ENCODE results near the gene C1QTNF9. TPM values are rescaled to one million over a fixed set of nuclear protein-coding genes. Genes with fewer than 3 reads are reported as not detected.
"Not testable (repeated sequence)": the region's sequence is repeated elsewhere in the genome, so short reads cannot be mapped to it uniquely, and the experiment has no call there.

The C1QTNF9 gene
- total RNA-seq, 1 donor = not detected

- TF ChIP-seq, protein P1, sequence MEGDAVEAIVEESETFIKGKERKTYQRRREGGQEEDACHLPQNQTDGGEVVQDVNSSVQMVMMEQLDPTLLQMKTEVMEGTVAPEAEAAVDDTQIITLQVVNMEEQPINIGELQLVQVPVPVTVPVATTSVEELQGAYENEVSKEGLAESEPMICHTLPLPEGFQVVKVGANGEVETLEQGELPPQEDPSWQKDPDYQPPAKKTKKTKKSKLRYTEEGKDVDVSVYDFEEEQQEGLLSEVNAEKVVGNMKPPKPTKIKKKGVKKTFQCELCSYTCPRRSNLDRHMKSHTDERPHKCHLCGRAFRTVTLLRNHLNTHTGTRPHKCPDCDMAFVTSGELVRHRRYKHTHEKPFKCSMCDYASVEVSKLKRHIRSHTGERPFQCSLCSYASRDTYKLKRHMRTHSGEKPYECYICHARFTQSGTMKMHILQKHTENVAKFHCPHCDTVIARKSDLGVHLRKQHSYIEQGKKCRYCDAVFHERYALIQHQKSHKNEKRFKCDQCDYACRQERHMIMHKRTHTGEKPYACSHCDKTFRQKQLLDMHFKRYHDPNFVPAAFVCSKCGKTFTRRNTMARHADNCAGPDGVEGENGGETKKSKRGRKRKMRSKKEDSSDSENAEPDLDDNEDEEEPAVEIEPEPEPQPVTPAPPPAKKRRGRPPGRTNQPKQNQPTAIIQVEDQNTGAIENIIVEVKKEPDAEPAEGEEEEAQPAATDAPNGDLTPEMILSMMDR (IDR thresholded peaks at IDR 0.05; ENCODE audit: insufficient read depth, low read depth, low read length) = peak; percentile 38
- no peak overlapping the region for H3K4me3 ChIP-seq (ENCODE audit: low read depth, low read length)
- DNase-seq (ENCODE audit: low read depth) = no peak
Measured at GRCh38 chr13:24313439-24313838, 4.1 kb downstream of the C1QTNF9 start.

- not testable (repeated sequence) for DNase-seq (ENCODE audit: low read depth); H3K4me3 ChIP-seq (ENCODE audit: low read depth, low read length)
Measured at GRCh38 chr13:24317835-24318234, 8.5 kb downstream of the C1QTNF9 start.

DNA sequence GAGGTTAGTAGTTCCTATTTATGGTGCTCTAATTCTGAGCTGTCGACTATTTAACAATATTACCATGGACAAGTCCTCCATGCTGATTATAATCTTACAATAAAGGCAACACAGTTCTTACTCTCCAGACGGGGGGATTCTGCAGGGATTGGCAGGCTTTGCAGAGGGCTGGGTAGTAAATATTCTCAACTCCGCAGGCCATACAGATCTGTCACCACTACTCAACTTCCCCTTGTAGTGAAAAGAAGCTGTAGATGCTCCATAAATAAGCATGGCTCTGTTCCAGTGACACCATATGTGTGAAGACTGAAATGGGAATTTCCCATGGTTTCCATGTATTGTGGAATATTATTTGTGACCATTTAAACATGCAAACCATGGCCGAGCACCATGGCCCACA is 9.5 kb downstream of the C1QTNF9 start:
- DNase-seq (ENCODE audit: low read depth); H3K4me3 ChIP-seq (ENCODE audit: low read depth, low read length): not testable (repeated sequence)

GRCh38 chr13:24319641-24320040 is 10.3 kb downstream of the C1QTNF9 start:
- H3K4me3 ChIP-seq (ENCODE audit: low read depth, low read length) = not testable (repeated sequence)

GRCh38 chr13:24321416-24321815 is 12.0 kb downstream of the C1QTNF9 start:
- DNase-seq (ENCODE audit: low read depth); H3K4me3 ChIP-seq (ENCODE audit: low read depth, low read length): not testable (repeated sequence)

More at GRCh38 chr13:24319641-24320040, 10.3 kb downstream of the C1QTNF9 start:
- DNase-seq (ENCODE audit: low read depth) = not testable (repeated sequence)

DNA sequence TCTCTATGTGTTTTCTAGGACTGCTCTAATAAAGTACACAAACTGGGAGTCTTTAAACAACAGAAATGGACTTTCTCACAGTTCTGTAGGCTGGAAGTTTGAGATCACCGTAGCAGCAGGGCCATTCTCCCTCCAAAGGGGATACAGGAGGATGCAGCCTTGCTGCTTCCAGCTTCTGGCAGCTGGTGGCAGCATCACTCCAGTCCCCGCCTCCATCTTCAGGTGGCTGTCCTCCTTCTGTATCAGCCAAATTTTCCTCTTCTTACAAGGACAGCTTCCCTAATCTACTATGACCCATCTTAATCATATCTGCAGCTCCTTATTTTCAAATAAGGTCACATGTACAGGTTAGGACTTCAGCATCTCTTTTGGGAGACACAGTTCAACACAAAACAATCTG is 13.1 kb downstream of the C1QTNF9 start:
- not testable (repeated sequence) for DNase-seq (ENCODE audit: low read depth); H3K4me3 ChIP-seq (ENCODE audit: low read depth, low read length)
- TF ChIP-seq, protein P1 (IDR thresholded peaks at IDR 0.05; ENCODE audit: insufficient read depth, low read depth, low read length) = peak; percentile 31

GRCh38 chr13:24323036-24323738 is 13.8 kb downstream of the C1QTNF9 start:
- H3K4me3 ChIP-seq (ENCODE audit: low read depth, low read length) = no peak overlapping the region
- TF ChIP-seq, protein P1 (IDR thresholded peaks at IDR 0.05; ENCODE audit: insufficient read depth, low read depth, low read length) = no peak
- DNase-seq (ENCODE audit: low read depth) = no peak

DNA sequence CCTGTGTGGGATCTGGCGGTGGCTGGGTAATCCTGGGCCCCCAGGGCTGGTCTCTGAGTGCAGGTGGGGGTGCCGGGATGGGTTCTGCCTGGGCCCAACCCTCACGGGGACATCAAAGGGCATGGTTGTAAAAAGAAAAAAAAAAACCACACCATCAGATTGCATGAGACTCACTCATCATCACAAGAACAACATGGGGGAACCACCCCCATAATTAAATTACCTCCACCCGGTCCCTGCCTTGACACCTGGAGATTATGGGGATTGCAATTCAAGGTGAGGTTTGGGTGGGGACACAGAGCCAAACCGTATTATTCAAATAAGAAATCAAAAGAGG is 14.3 kb downstream of the C1QTNF9 start:
- no peak overlapping the region for H3K4me3 ChIP-seq (ENCODE audit: low read depth, low read length)
- no peak for DNase-seq (ENCODE audit: low read depth)
- TF ChIP-seq, protein P1 (IDR thresholded peaks at IDR 0.05; ENCODE audit: insufficient read depth, low read depth, low read length) = no peak

- not testable (repeated sequence) for H3K4me3 ChIP-seq (ENCODE audit: low read depth, low read length); DNase-seq (ENCODE audit: low read depth)
Measured at GRCh38 chr13:24327598-24327997, 18.2 kb downstream of the C1QTNF9 start.

- TF ChIP-seq, protein P1 (IDR thresholded peaks at IDR 0.05; ENCODE audit: insufficient read depth, low read depth, low read length) = no peak
- peak overlapping the region; percentile 40 for H3K4me3 ChIP-seq (ENCODE audit: low read depth, low read length)
- no peak for DNase-seq (ENCODE audit: low read depth)
Measured at GRCh38 chr13:24328145-24328544, 18.8 kb downstream of the C1QTNF9 start.

Data from fibroblast of villous mesenchyme (primary cell).